Colon (tissue), 2 donors: Measurements from ENCODE around the gene SYT9.

Source experiments
- FAIRE-seq: peaks from 2 replicates; lab custom pipeline; 2012; peaks lifted over from hg19 to GRCh38; lab: Jason Lieb, UNC
- donor health status: control.
- donor health status: control.

The SYT9 gene

GRCh38 chr11:7251836-7252682 is at the start of gene SYT9:
TSS of gene SYT9 (plus strand) at chr11:7251904. CDS start at chr11:7252187, 283 bp downstream.
- no peak for FAIRE-seq

GRCh38 chr11:7202412-7202811 is 49.3 kb upstream of the SYT9 start:
- no peak for FAIRE-seq

GRCh38 chr11:7204778-7205177 is 46.9 kb upstream of the SYT9 start:
- no peak for FAIRE-seq

GRCh38 chr11:7208391-7208790 is 43.3 kb upstream of the SYT9 start:
- no peak for FAIRE-seq

- no peak for FAIRE-seq
Measured at GRCh38 chr11:7219491-7219890, 32.2 kb upstream of the SYT9 start.

- FAIRE-seq: no peak
Measured at GRCh38 chr11:7220636-7221035, 31.1 kb upstream of the SYT9 start.

- FAIRE-seq: no peak
Measured at GRCh38 chr11:7222619-7223018, 29.1 kb upstream of the SYT9 start.

- FAIRE-seq: no peak
Measured at GRCh38 chr11:7239877-7240276, 11.8 kb upstream of the SYT9 start.

- no peak for FAIRE-seq
Measured at GRCh38 chr11:7245341-7245740, 6.4 kb upstream of the SYT9 start.

- FAIRE-seq: no peak
Measured at GRCh38 chr11:7246179-7246578, 5.5 kb upstream of the SYT9 start.

- FAIRE-seq: no peak
Measured at GRCh38 chr11:7250166-7250565, 1.5 kb upstream of the SYT9 start.

- no peak for FAIRE-seq
Measured at GRCh38 chr11:7251487-7251835, 243 bp upstream of the SYT9 start.

GRCh38 chr11:7252683-7253213 is 1.0 kb downstream of the SYT9 start:
- no peak for FAIRE-seq

- FAIRE-seq: no peak
Measured at GRCh38 chr11:7253800-7254199, 2.1 kb downstream of the SYT9 start.

- FAIRE-seq: no peak
Measured at GRCh38 chr11:7254731-7255291, 3.1 kb downstream of the SYT9 start.

GRCh38 chr11:7256943-7257342 is 5.2 kb downstream of the SYT9 start:
- FAIRE-seq: no peak

GRCh38 chr11:7257724-7258123 is 6.0 kb downstream of the SYT9 start:
- no peak for FAIRE-seq

- FAIRE-seq: no peak
Measured at GRCh38 chr11:7261578-7261977, 9.9 kb downstream of the SYT9 start.

GRCh38 chr11:7262672-7263071 is 11.0 kb downstream of the SYT9 start:
- FAIRE-seq: no peak

GRCh38 chr11:7263842-7264241 is 12.1 kb downstream of the SYT9 start:
- no peak for FAIRE-seq

- no peak for FAIRE-seq
Measured at GRCh38 chr11:7268758-7269157, 17.1 kb downstream of the SYT9 start.

GRCh38 chr11:7270233-7270865 is 18.6 kb downstream of the SYT9 start:
- no peak for FAIRE-seq

- no peak for FAIRE-seq
Measured at GRCh38 chr11:7272373-7272772, 20.7 kb downstream of the SYT9 start.
